ENCODE data around the gene ITPRIP. TPM values are rescaled to one million over a fixed set of nuclear protein-coding genes. Genes with fewer than 3 reads are reported as not detected.
A peak's percentile ranks its signal among the peaks of the same experiment; 100 is the strongest.

ITPRIP gene
- total RNA-seq, 1 experiment from 2014 or later = 15.5 TPM

DNA sequence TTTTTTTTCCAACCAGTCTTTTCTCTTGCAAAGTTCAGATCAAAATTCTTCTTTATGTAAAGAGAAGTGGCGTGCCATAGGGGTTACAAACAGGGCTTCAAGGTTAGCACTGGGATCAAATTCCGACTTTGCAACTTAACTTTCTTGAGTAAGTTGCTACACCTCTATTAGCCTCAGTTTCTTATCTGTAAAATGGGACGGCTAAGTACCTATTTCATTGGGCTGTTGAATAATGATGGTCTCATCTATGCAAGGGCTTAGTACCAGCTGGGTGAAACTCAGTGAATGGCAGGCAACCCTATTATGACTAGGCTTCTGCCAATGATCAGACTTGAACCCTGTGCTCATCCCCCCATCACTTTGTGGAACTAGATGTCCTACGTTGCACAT lies 33.9 kb downstream of the ITPRIP start:
- H3K4me3 ChIP-seq = no peak overlapping the region
- peaks cover 23% of the 10 kb centered on the region for H3K36me3 ChIP-seq
- H3K27me3 ChIP-seq = no peaks in the 10 kb centered on the region
- DNase-seq = no peak
- H3K9me3 ChIP-seq = peaks cover 7% of the 10 kb centered on the region; the same call in 1 of the 2 replicates

GRCh38 chr10:104303594-104304355 lies 34.5 kb downstream of the ITPRIP start:
- Histone ChIP-seq H3K36me3 (peaks cover 20% of the 10 kb centered on the region), H3K9me3 (peaks cover 7% of the 10 kb centered on the region; the same call in 1 of the 2 replicates)
- DNase-seq = no peak

DNA sequence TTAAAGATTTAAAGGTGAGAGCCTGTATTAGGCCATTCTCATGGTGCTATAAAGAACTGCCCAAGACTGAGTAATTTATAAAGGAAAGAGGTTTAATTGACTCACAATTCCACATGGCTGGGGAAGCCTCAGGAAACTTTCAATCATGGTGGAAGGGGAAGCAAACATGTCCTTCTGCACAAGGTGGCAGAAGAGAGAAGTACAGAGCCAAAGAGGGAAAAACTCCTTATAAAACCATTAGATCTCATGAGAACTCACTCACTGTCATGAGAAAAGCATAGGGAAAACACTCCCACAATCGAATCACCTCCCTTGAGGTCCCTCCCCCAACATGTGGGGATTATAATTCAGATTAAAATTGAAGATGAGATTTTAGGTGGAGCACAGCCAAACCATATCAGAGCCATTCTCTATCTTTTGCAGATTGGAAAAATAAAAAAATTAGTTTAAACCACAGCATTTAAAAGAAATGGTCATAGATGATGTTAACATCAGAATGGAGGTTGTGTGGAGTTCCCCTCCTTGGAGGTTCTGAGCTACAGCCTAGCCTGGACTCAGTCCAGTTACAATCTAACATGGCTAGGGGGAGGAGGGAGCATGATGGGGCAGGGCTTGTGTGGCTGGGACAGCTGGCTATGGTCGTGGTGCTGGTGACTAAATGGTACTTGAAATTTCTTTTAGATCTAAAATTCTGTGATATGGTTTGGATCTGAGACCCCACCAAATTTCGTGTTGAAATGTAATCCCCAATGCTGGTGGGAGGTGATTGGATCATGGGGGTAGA lies 36.2 kb downstream of the ITPRIP start:
- no peak for DNase-seq
- Histone ChIP-seq H3K27me3 (no peaks in the 10 kb centered on the region), H3K36me3 (peaks cover 6% of the 10 kb centered on the region), H3K9me3 (peaks cover 7% of the 10 kb centered on the region; the same call in 1 of the 2 replicates), H3K4me3 (no peak overlapping the region)

More at GRCh38 chr10:104303594-104304355, 34.5 kb downstream of the ITPRIP start:
- Histone ChIP-seq H3K27me3 (no peaks in the 10 kb centered on the region), H3K4me3 (no peak overlapping the region)

GRCh38 chr10:104300736-104301292 lies 37.5 kb downstream of the ITPRIP start:
- H3K4me3 ChIP-seq = no peak overlapping the region
- no peaks in the 10 kb centered on the region for H3K27me3 ChIP-seq
- peaks cover 7% of the 10 kb centered on the region; the same call in 1 of the 2 replicates for H3K9me3 ChIP-seq
- peak; percentile 97 for DNase-seq
- no peaks in the 10 kb centered on the region for H3K36me3 ChIP-seq

- Histone ChIP-seq H3K9me3 (peaks cover 7% of the 10 kb centered on the region; the same call in 1 of the 2 replicates), H3K27me3 (no peaks in the 10 kb centered on the region), H3K4me3 (no peak overlapping the region), H3K36me3 (no peaks in the 10 kb centered on the region)
- DNase-seq = peak; percentile 72
Observed at GRCh38 chr10:104300002-104300735, 38.1 kb downstream of the ITPRIP start.

DNA sequence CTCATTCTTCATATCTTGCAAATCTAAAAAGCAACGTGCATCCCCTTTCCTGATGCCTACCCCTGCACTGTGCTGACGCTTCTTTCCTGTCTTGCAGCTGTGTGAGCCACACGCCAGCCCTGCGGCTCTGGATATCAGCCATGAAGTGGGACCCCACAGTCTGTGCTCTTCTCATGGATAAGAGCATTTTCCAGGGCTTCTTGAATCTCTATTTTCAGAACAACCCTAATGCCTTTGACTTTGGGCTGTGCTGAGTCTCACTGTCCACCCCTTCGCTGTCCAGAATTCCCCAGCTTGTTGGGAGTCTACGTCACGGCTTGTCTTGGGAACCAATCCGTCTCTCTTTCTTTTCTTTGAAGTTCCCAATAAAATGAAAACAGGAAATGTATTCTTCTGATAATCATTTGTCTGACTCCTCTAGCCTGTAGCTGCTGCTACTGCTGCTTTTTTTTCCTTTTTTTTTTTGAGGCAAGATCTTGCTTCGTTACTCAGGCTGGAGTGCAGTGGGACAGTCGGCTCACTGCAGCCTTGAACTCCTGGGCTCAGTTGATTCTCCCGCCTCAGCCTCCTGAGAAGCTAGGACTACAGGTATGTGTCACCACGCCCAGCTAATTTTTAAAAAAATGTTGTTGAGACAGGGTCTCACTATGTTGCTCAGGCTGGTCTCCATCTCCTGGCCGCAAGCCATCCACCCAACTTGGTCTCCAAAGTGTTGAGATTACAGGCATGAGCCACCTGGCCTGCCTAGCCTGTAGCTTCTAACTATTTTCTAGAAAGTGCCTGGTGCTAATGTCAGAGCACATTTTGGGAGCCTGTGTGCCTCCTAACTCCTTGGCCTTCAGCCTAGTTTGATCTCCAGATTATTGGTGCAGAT lies 39.0 kb downstream of the ITPRIP start:
- Histone ChIP-seq H3K9me3 (peaks cover 7% of the 10 kb centered on the region; the same call in 1 of the 2 replicates), H3K36me3 (no peaks in the 10 kb centered on the region), H3K27me3 (no peaks in the 10 kb centered on the region), H3K4me3 (no peak overlapping the region)
- no peak for DNase-seq

GRCh38 chr10:104297697-104298660 lies 40.3 kb downstream of the ITPRIP start:
- Histone ChIP-seq H3K4me3 (no peak overlapping the region), H3K27me3 (no peaks in the 10 kb centered on the region), H3K9me3 (0 out of 2 replicates have a peak, but pooled peaks cover under 1% of the 10 kb centered on the region), H3K36me3 (no peaks in the 10 kb centered on the region)
- no peak for DNase-seq

DNA sequence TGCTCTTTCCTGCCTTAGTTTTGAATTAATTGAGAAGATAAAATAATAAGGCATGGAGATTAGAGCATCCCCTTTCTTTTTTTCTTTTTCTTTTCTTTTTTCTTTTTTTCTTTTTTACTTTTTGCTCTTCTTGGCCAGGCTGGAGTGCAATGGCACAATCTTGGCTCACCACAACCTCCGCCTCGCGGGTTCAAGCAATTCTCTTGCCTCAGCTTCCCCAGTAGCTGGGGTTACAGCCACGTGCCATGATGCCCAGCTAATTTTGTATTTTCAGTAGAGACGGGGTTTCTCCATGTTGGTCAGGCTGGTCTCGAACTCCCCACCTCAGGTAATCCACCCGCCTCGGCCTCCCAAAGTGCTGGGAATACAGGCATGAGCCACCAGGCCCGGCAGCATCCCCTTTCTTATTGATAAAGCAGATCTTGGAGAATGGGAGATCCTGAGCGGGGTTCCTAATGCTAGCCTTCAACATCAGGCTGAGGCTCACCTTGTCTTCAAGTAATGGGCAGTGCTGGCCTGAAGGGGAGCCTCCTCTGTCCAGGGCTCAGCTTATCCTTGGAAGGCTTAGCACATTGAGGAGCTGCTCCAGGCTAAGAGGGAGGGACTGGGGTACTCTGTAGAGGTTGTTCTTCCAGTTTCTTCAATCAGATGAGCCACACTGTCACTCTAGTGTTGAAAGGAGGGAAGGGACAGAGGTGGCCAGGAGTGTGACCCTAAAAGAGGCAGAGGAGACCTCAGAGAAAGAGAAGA lies 41.4 kb downstream of the ITPRIP start:
- DNase-seq = no peak
- H3K36me3 ChIP-seq = no peaks in the 10 kb centered on the region
- no peak overlapping the region for H3K4me3 ChIP-seq
- no peaks in the 10 kb centered on the region for H3K9me3 ChIP-seq
- no peaks in the 10 kb centered on the region for H3K27me3 ChIP-seq

DNA sequence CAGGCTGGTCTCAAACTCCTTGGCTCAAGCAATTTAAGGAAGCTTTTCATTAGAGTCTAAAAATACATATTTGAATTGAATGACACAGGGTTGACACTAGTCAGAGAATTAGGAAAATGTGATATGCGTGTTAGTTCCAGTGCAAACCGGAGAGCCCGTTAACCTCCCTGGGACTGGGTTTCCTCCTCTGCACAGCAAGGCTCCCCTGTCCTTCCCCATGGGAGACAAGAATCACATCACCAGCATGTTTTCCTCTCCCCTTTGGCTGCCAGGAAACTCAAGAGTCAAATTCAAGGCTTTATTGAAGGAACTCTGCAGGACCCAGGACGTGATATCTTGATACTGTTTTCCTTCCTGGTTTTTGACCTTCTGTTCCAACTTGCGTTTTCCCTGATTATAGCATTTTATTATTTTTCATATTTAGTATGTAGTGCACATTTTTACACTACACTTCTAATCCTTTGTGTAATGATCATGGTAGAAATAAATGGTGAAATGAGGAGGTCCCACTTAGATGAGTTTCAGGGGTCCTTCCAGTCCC lies 44.4 kb downstream of the ITPRIP start:
- DNase-seq = no peak
- H3K4me3 ChIP-seq = no peak overlapping the region
- no peaks in the 10 kb centered on the region for H3K36me3 ChIP-seq
- no peaks in the 10 kb centered on the region for H3K9me3 ChIP-seq
- no peaks in the 10 kb centered on the region for H3K27me3 ChIP-seq

DNA sequence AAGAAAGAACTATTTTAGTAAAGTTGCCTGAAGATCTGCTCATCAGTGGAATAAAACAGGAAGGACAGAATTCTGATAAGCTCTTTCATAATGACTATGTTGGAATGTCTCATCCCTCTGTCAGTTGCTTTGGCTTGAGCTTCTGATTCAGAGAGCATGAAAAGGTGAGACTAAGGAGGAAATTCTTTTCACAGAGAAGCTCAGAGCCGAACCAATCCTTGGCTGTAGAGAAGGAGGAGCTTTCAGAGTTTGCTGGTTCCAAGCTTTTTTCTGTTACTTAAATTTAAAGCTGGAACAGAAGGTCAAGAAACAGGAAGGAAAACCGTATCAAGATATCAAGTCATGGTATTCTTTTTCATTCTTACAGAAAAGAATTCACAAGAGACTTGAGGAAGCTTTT lies 45.3 kb downstream of the ITPRIP start:
- Histone ChIP-seq H3K36me3 (no peaks in the 10 kb centered on the region), H3K9me3 (no peaks in the 10 kb centered on the region), H3K27me3 (no peaks in the 10 kb centered on the region), H3K4me3 (no peak overlapping the region)
- no peak for DNase-seq

GRCh38 chr10:104291439-104291951 lies 46.8 kb downstream of the ITPRIP start:
- Histone ChIP-seq H3K9me3 (no peaks in the 10 kb centered on the region), H3K27me3 (no peaks in the 10 kb centered on the region; the same call in 1 of the 2 replicates), H3K4me3 (no peak overlapping the region), H3K36me3 (no peaks in the 10 kb centered on the region)
- peak; percentile 77 for DNase-seq

- Histone ChIP-seq H3K9me3 (no peaks in the 10 kb centered on the region), H3K27me3 (no peaks in the 10 kb centered on the region; the same call in 1 of the 2 replicates), H3K36me3 (no peaks in the 10 kb centered on the region), H3K4me3 (no peak overlapping the region)
- no peak for DNase-seq
Observed at GRCh38 chr10:104288355-104288754, 49.9 kb downstream of the ITPRIP start.

- Histone ChIP-seq H3K4me3 (no peak overlapping the region), H3K9me3 (no peaks in the 10 kb centered on the region), H3K27me3 (no peaks in the 10 kb centered on the region; the same call in 1 of the 2 replicates), H3K36me3 (no peaks in the 10 kb centered on the region)
- no peak for DNase-seq
Observed at GRCh38 chr10:104286939-104287338, 51.3 kb downstream of the ITPRIP start.

- Histone ChIP-seq H3K9me3 (no peaks in the 10 kb centered on the region), H3K4me3 (no peak overlapping the region), H3K27me3 (no peaks in the 10 kb centered on the region; the same call in 1 of the 2 replicates), H3K36me3 (no peaks in the 10 kb centered on the region)
- no peak for DNase-seq
Observed at GRCh38 chr10:104284846-104285245, 53.4 kb downstream of the ITPRIP start.

Measured in MG63 (cell line).